Measurements from ENCODE around the gene ZC3H14. TPM values are rescaled to one million over a fixed set of nuclear protein-coding genes. Genes with fewer than 3 reads are reported as not detected.

ZC3H14 gene
- total and polyA plus RNA-seq, 9 of the 15 experiments (the other 6 are each of a cell fraction or from before 2014, with no cell fraction given): 21.1 to 109 (median 45.3) TPM

DNA sequence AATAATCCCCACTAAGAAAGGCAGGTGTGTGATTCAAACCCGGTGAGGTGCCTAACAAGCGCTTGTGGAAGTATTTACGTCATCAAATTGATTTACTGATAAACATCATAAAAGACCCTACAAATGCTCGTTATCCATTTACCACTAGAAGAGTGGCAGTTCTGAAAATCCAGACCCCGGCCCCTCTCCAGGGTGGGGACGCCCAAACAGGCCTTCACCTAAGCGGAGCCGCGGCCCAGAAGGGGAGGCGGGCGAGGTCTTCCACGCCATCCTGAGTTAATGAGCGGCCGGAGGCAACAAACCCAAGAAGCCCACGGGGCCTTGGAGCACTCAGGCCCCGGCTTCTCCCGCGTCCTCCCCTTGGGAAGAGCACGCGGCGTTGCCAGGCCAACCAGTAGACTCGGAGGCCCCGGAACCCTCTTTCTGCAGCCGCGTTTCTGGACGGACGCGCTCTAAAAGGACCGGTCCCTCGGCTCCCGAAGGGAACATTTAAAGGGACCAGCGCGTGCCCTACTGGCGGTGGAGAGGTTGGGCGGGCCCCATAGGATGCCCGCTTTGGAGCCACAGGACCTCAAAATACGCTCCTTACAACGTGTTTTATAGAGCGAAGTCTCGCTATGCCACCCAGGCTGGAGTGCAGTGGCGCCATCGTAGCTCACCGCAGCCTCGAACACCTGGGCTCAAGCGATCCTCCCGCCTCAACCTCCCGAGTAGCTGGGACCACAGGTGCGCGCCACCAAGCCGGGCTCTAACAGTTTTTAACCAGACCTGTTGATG lies 11.6 kb upstream of the ZC3H14 start (continued):
- TF ChIP-seq ZNF263 (CRISPR knock-in tag; IDR thresholded peaks at IDR 0.05; ENCODE audit: borderline replicate concordance): peak; percentile 40; the same call in 1 of the 2 replicates
- 0 out of 2 replicates have a peak, but pooled peaks have one; percentile 16 for TF ChIP-seq FOXM1 (IDR thresholded peaks at IDR 0.05; ENCODE audit: low read depth)
- TF ChIP-seq FOXM1 (CRISPR knock-in tag; IDR thresholded peaks at IDR 0.05; ENCODE audit: low read depth): no peak
- TF ChIP-seq, protein P1, sequence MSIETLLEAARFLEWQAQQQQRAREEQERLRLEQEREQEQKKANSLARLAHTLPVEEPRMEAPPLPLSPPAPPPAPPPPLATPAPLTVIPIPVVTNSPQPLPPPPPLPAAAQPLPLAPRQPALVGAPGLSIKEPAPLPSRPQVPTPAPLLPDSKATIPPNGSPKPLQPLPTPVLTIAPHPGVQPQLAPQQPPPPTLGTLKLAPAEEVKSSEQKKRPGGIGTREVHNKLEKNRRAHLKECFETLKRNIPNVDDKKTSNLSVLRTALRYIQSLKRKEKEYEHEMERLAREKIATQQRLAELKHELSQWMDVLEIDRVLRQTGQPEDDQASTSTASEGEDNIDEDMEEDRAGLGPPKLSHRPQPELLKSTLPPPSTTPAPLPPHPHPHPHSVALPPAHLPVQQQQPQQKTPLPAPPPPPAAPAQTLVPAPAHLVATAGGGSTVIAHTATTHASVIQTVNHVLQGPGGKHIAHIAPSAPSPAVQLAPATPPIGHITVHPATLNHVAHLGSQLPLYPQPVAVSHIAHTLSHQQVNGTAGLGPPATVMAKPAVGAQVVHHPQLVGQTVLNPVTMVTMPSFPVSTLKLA (conservative IDR thresholded peaks at IDR 0.05): peak in 1 of 2 experiments; percentile 46; a peak in 1 of 4 replicates

DNA sequence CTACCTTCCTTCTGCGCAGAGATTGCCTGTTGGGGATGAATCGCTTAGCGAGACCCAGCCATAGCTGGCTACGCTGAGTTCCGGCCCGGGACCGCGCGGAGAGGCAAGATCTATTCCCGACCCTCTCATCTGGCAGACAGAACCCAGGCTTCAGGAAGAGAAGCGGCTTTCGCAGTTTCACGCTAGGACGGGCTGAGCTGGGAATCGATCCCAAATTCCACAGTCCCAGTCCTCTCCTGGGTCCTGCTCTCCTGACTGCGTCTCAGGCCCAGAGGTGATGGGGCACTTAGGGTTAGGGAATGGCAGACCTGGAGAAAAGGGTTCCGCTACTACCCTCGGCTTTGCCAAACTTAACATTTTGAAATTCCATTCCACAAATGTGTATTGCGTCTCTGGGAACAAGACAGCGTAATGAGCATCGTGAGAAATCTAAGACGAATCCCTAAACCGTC lies 10.8 kb upstream of the ZC3H14 start:
- Histone ChIP-seq H3K4me1 (replicated peaks in 1 of 2; ENCODE audit: control insufficient read depth in 2 of 2, insufficient read depth in 2 of 2, low read length in 2 of 2) (peaks cover 0 to 15% of the 10 kb centered on the region in 2 experiments; a peak in 3 of 5 replicates), H3K27me3 (ENCODE audit: control insufficient read depth in 2 of 2, insufficient read depth in 2 of 2, low read length in 2 of 2) (no peaks in the 10 kb centered on the region), H4K20me1 (replicated peaks; ENCODE audit: control insufficient read depth, insufficient read depth, low read length) (no peaks in the 10 kb centered on the region), H3K27ac (ENCODE audit: extremely low read depth, low read depth, low read length) (no peak overlapping the region; the same call in 2 of the 3 replicates), H2AFZ (ENCODE audit: low read depth, low read length) (peak overlapping the region; percentile 68; the same call in 1 of the 2 replicates), H3K4me3 (peak overlapping the region; percentile 41), H3K9ac (ENCODE audit: insufficient read depth in 1 of 2, low read depth in 2 of 2, low read length in 2 of 2) (peak overlapping the region; percentile 25 to 83; a peak in 3 of 4 replicates), H3K79me2 (ENCODE audit: control insufficient read depth, insufficient read depth, low read length) (no peaks in the 10 kb centered on the region), H3K9me3 (replicated peaks; ENCODE audit: control insufficient read depth, insufficient read depth, low read depth, low read length) (no peaks in the 10 kb centered on the region), H3K36me3 (ENCODE audit: control insufficient read depth, insufficient read depth, low read length) (no peaks in the 10 kb centered on the region; the same call in 2 of the 3 replicates), H3K4me2 (ENCODE audit: insufficient read depth, low read length) (peak overlapping the region; percentile 64), H3K9me1 (ENCODE audit: control insufficient read depth, insufficient read depth, low read length) (no peaks in the 10 kb centered on the region)
- DNase-seq (ENCODE audit: extremely low read depth in 1 of 4, low spot score in 3 of 4) (no peak), FAIRE-seq (peak; percentile 44), ATAC-seq (no peak; the same call in 2 of the 3 replicates)
- intact Hi-C loops (cut with micrococcal nuclease) (no loop called here), in situ Hi-C loops (cut with MboI) (loop anchor here (25.0 kb wide), 1 partner anchor 565 kb away; the partner anchor contains the start of gene GALC)
- ChIA-PET CTCF (ENCODE audit: low intra/inter-chr PET ratio) (no interaction called here), POLR2A (interaction anchor here (1.1 to 1.7 kb wide), 2 partner anchors 13 to 33 kb away, joined by 3 read pairs; no protein-coding TSS in a partner anchor)
- WGBS (ENCODE audit: insufficient coverage, low coverage, missing lambda C conversion rate): 44% methylated on average over 18 of the region's 23 CpGs
- BruUV-seq (replicated peaks): no TSS peak
- TF ChIP-seq, protein P2, sequence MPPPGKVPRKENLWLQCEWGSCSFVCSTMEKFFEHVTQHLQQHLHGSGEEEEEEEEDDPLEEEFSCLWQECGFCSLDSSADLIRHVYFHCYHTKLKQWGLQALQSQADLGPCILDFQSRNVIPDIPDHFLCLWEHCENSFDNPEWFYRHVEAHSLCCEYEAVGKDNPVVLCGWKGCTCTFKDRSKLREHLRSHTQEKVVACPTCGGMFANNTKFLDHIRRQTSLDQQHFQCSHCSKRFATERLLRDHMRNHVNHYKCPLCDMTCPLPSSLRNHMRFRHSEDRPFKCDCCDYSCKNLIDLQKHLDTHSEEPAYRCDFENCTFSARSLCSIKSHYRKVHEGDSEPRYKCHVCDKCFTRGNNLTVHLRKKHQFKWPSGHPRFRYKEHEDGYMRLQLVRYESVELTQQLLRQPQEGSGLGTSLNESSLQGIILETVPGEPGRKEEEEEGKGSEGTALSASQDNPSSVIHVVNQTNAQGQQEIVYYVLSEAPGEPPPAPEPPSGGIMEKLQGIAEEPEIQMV (tag; conservative IDR thresholded peaks at IDR 0.05; ENCODE audit: low read depth): peak; percentile 60; the same call in 1 of the 2 replicates
- no peak for TF ChIP-seq PHTF2 (CRISPR knock-in tag; IDR thresholded peaks at IDR 0.05)

Measured in K562 (cell line).